SJCRH30 (cell line): ENCODE results near the gene PRRX2. TPM values are rescaled to one million over a fixed set of nuclear protein-coding genes. Genes with fewer than 3 reads are reported as not detected.
A peak's percentile ranks its signal among the peaks of the same experiment; 100 is the strongest.

Experiments
- DNase-seq, 2 experiments: peaks; one replicate each; pipeline ENCODE4 v3.0.0-alpha.2; 2015 to 2020
- H3K27ac ChIP-seq: fragments of 250-450 bp; sonication (Bioruptor Pico); 2 replicates; pipeline ENCODE4 v1.5.1; 2020; ENCODE audit warnings: mild to moderate bottlenecking, moderate library complexity
- H3K27me3 ChIP-seq: fragments of 250-450 bp; sonication (Bioruptor Pico); 2 replicates; pipeline ENCODE4 v1.5.1; 2020; ENCODE audit warnings: mild to moderate bottlenecking, moderate library complexity
- H3K36me3 ChIP-seq: fragments of 250-450 bp; sonication (Bioruptor Pico); 2 replicates; pipeline ENCODE4 v1.5.1; 2020; ENCODE audit warnings: mild to moderate bottlenecking, moderate library complexity
- H3K4me1 ChIP-seq: fragments of 250-450 bp; sonication (Bioruptor Pico); 2 replicates; pipeline ENCODE4 v1.5.1; 2020; ENCODE audit warnings: mild to moderate bottlenecking, moderate library complexity
- H3K4me3 ChIP-seq: fragments of 250-450 bp; sonication (Bioruptor Pico); 2 replicates; pipeline ENCODE4 v1.5.1; 2020; ENCODE audit warnings: mild to moderate bottlenecking, moderate library complexity
- H3K9me3 ChIP-seq: fragments of 250-450 bp; sonication (Bioruptor Pico); replicated peaks from 2 replicates; pipeline ENCODE4 v1.5.1; 2020; ENCODE audit warnings: mild to moderate bottlenecking, moderate library complexity
- total RNA-seq: library from RNA; depleted of rRNA; stranded (reverse); fragments of >200 nt; shearing (Covaris generic); gene quantifications from 2 replicates; pipeline ENCODE4 v1.2.3, GENCODE V29; 2014

The PRRX2 gene
- total RNA-seq, 1 experiment from 2014 or later, result 0.18 TPM

DNA sequence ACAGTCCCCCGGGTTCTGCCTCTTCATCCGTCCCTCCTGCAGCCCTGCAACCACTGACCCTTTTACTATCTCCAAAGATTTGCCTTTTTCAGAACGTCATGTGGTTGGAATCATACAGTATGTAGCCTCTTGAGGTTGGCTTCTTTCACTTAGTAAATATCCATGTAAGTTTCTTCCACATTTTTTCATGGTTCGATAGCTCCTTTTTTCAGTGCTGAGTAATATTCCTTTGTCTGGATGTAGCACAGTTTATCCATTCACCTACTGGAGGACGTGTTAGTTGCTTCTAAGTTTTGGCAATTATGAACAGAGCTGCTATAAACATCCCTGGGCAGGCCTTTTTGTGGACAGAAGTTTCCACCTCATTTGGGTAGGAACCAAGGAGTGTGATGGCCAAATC lies 27.1 kb downstream of the PRRX2 start:
- no peak overlapping the region for H3K4me3 ChIP-seq
- no peaks in the 10 kb centered on the region for H3K27me3 ChIP-seq
- no peak overlapping the region for H3K27ac ChIP-seq
- no peak for DNase-seq
- H3K4me1 ChIP-seq, result peaks cover 36% of the 10 kb centered on the region
- no peaks in the 10 kb centered on the region for H3K9me3 ChIP-seq
- H3K36me3 ChIP-seq, result no peaks in the 10 kb centered on the region

DNA sequence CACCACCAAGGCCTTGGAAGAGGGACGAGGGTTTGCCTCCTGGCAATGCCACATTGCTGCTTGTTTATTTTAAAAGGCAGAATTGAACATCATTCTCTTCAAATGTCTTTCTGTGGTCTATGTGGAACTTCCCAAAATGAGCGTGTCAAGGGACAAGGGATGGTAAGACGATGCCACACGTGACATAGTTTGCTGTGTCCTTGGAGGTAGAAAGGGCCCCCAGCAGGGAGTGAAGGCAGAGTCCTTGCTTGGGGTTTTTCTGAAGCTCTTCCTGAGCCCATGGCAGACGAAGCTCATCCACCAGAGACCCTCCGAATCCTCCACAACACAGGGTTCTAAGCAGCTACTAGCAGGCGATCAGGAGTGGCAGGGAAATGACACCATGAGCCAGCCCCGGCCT lies 28.3 kb downstream of the PRRX2 start:
- H3K27me3 ChIP-seq, result no peaks in the 10 kb centered on the region
- H3K36me3 ChIP-seq, result no peaks in the 10 kb centered on the region
- no peak overlapping the region for H3K4me3 ChIP-seq
- H3K9me3 ChIP-seq, result no peaks in the 10 kb centered on the region
- H3K27ac ChIP-seq, result peak overlapping the region; percentile 93
- H3K4me1 ChIP-seq, result peaks cover 36% of the 10 kb centered on the region
- DNase-seq, result peak; percentile 70 to 84

DNA sequence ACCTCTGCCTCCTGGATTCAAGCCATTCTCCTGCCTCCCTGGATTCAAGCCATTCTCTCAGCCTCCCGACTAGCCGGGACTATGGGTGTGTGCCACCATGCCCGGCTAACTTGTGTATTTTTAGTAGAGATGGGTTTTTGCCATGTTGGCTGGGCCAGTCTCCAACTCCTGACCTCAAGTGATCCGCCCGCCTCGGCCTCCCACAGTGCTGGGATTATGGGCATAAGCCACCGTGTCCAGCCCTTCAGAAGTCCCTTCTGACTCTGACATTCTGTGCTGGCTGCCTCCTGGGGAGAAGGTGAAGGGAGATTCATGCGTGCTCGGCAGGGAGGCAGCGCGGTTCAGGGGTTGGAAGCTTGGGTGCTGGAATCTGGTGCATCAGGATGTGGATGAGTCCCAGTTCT lies 28.8 kb downstream of the PRRX2 start:
- Histone ChIP-seq H3K27ac (peak overlapping the region; percentile 93), H3K4me3 (no peak overlapping the region), H3K4me1 (peaks cover 36% of the 10 kb centered on the region), H3K36me3 (no peaks in the 10 kb centered on the region), H3K27me3 (no peaks in the 10 kb centered on the region), H3K9me3 (no peaks in the 10 kb centered on the region)
- peak; percentile 94 to 95 for DNase-seq

DNA sequence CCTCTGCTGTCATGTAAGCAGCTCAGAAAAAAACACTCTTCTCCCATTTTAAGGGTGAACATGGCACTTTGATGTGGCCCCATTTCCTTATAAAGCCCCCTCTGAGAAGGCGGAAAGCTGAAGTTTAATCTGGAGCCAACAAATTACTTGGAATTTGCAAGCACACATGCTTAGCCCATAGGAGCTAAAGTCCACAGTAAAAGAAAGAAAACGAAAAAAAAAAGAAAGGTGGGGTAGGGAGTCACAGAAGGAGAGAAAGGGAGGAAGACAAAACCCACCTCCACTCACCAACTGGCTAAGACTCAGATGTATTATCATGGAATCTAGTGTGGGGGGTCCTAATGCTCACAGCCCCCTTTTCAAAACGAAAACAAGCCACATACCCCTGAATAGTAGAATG lies 30.4 kb downstream of the PRRX2 start:
- no peak for DNase-seq
- H3K36me3 ChIP-seq, result no peaks in the 10 kb centered on the region
- no peaks in the 10 kb centered on the region for H3K27me3 ChIP-seq
- no peaks in the 10 kb centered on the region for H3K9me3 ChIP-seq
- H3K4me1 ChIP-seq, result peaks cover 36% of the 10 kb centered on the region
- H3K4me3 ChIP-seq, result no peak overlapping the region
- H3K27ac ChIP-seq, result peak overlapping the region; percentile 93; the same call in 1 of the 2 replicates

DNA sequence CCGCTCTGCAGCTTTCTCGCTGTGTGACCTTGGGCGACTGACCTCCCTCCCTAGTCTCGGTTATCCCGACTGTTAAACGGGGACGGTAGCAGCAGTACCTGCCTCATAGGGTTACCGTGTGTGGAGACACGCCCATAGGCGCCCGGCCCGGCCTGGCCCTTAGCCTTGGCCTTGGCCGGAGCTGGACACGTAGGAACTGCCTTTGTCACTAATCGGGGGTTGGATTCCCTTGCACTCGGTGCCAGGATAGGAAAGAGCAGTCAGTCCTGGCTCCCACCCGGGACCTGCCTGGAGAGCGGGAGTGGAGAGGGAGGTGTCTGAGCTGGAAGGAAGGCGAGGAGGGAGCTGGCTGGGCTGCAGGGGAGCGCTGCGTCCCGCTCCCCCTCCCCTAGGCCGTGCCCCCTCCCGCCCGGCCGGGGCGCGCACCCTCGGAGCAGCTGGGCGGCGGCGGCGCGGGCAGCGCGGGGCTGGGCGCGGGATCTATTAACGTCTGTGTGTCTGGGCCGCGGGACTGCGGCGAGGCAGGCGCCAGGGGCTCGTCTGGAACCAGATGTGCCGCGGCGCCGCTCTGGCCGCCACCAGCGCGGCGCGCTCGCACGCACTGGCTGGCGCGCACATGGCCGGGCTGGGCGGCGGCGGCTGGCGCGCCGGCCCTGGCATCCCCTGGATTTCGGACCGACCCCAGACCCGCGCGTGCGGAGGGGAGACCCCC lies 31.7 kb downstream of the PRRX2 start:
- no peaks in the 10 kb centered on the region for H3K27me3 ChIP-seq
- H3K36me3 ChIP-seq, result no peaks in the 10 kb centered on the region
- peaks cover 36% of the 10 kb centered on the region for H3K4me1 ChIP-seq
- no peaks in the 10 kb centered on the region for H3K9me3 ChIP-seq
- peak; percentile 55 for DNase-seq
- peak overlapping the region; percentile 56 for H3K4me3 ChIP-seq
- H3K27ac ChIP-seq, result peak overlapping the region; percentile 75

DNA sequence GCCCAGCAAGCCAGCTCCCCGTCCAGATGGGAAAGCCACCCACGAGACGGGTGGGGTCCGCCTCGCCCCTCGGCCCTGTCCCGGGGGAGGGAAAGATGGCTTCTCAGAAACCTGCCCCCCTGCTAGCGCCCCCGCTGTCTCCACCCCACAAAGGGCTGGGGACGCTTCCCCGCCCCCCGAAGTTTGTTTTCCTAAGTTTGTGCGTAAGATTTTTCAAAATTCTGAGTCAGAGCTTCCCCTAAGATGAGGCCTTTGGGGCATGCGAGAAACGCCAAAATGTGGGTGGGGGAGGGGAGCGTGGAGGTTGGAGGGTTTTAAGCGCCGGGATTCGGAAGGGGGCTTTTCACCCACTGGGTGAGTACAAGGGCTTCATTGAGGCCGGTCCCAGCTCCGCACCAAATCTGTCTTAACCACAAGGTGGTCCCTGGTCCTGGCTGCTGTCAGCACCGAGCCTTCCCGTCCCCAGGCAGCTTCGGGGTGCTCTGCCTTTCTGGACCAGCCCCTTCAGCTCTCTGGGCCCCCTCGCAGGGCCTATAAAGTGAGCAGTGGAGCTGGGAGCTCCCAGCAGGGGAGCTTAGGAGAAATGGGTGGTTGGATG lies 32.3 kb downstream of the PRRX2 start:
- no peaks in the 10 kb centered on the region for H3K36me3 ChIP-seq

DNA sequence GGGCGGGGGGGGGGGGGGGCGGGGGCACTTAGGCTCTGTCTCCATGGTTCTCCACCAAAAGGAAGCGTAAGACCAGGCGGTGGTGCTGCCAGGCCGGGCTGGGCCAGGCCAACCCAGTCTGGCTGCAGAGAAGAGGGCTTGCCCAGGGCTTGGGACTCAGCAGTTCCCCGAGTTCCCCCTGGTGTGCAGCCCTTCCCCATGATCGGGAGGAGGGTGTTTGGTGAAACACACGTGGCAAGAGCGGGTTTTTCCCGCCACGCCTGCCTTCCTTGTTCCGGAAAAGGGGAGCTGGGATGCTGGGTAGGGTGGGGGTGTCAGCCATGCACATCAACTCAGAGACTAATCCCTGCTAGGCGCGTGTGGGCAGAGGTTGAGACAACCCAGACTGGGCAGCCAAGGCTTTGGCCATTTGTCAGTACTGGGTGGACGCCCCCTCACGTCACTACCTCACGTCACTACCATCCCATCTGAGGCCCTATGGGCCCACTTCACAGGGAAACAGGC lies 32.9 kb downstream of the PRRX2 start:
- DNase-seq, result no peak
- Histone ChIP-seq H3K27ac (no peak overlapping the region), H3K4me1 (peaks cover 43% of the 10 kb centered on the region), H3K27me3 (no peaks in the 10 kb centered on the region), H3K9me3 (no peaks in the 10 kb centered on the region), H3K36me3 (no peaks in the 10 kb centered on the region), H3K4me3 (no peak overlapping the region)

More for the DNA sequence above, 32.3 kb downstream of the PRRX2 start:
- no peaks in the 10 kb centered on the region for H3K9me3 ChIP-seq
- H3K27me3 ChIP-seq, result no peaks in the 10 kb centered on the region
- peak overlapping the region; percentile 75 for H3K27ac ChIP-seq
- peak; percentile 43 to 51 for DNase-seq
- peak overlapping the region; percentile 56 for H3K4me3 ChIP-seq
- peaks cover 38% of the 10 kb centered on the region for H3K4me1 ChIP-seq

DNA sequence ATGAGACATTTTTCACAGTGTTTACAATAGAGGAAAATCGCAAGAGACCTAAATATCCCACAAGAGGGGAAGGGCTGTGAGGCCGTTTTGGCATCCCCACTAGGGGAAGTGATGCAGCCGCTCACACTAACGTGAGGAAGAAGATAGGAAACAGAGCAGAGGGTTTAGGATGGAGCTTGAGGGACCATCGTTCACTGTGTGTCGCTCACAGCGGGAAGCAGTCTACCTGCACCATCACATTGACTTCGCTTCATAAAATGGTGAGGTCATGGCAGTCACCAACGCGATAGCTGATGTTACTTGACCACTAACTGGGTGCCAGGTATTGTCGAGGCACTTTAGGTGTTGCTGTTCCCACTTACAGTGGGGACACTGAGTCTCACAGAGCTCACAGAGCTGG lies 35.6 kb downstream of the PRRX2 start:
- DNase-seq, result no peak
- H3K27me3 ChIP-seq, result peaks cover 14% of the 10 kb centered on the region; the same call in 1 of the 2 replicates
- no peaks in the 10 kb centered on the region for H3K9me3 ChIP-seq
- no peaks in the 10 kb centered on the region for H3K36me3 ChIP-seq
- no peak overlapping the region for H3K4me3 ChIP-seq
- H3K4me1 ChIP-seq, result peaks cover 18% of the 10 kb centered on the region; the same call in 1 of the 2 replicates
- H3K27ac ChIP-seq, result no peak overlapping the region

DNA sequence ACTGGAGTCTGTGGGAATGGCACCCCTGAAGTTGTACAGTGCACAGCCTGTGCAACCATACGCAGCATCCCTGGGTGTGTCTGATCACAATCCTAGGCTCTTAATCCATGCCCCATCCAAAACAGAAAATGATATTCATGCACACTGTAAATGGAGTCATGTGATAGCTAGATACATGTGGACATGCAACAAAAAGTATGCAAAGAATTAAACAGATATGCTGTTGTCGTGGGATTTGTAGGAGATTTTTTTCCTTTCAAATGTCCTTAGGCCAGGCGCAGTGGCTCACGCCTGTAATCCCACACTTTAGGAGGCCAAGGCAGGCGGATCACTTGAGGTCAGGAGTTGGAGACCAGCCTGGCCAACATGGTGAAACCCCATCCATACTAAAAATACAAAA lies 36.1 kb downstream of the PRRX2 start:
- Histone ChIP-seq H3K4me1 (peaks cover 13% of the 10 kb centered on the region; the same call in 1 of the 2 replicates), H3K9me3 (no peaks in the 10 kb centered on the region), H3K4me3 (no peak overlapping the region), H3K36me3 (no peaks in the 10 kb centered on the region), H3K27me3 (peaks cover 14% of the 10 kb centered on the region; the same call in 1 of the 2 replicates), H3K27ac (no peak overlapping the region)
- no peak for DNase-seq

DNA sequence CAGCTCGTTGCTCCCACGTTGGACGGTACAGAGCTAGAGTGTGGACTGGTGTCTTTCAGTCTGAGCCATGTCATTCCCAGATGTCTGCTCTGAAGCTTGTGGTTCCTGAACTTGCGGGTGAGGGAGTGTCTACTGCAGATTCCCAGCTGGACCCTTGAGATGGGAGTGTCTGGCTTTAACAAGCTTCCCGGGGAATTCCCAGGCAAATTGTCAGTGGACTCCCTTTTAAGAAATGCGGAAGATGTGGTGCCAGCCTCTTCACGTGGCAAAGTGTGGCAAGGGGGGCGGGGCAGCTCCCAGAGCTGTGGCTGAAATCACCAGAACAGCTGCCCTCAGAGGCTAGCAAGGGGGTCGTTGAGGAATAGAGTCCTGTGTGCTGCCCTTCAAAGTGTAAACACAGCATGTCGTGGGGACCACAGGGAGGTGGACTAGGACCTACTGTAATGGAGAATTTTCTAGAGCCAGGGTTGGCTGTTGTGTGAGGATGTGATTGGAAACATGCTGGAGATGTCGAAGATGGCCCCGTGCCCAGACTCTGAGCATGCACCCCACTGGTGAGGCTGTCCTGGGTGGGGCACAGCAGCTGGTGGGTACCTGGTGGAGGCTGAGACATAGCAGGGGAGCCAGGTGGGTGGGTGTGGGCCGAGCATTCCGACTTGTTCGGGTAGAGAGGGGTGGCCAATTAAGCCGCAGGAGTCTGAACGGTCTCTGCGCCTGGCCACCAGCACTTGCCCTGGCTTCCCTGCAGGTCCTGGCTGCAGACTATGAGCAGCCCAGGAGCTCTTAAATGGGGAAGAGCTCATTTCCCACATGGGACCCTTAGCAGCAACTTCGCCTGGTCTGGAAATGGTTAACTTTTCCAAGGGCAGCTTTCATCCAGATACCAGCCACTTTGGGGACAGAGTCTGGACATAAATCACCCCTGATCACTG lies 37.4 kb downstream of the PRRX2 start:
- Histone ChIP-seq H3K9me3 (no peaks in the 10 kb centered on the region), H3K4me1 (peaks cover 8% of the 10 kb centered on the region; the same call in 1 of the 2 replicates), H3K36me3 (no peaks in the 10 kb centered on the region), H3K4me3 (no peak overlapping the region), H3K27ac (no peak overlapping the region), H3K27me3 (peaks cover 14% of the 10 kb centered on the region; the same call in 1 of the 2 replicates)
- DNase-seq, result peak; percentile 47 to 49

DNA sequence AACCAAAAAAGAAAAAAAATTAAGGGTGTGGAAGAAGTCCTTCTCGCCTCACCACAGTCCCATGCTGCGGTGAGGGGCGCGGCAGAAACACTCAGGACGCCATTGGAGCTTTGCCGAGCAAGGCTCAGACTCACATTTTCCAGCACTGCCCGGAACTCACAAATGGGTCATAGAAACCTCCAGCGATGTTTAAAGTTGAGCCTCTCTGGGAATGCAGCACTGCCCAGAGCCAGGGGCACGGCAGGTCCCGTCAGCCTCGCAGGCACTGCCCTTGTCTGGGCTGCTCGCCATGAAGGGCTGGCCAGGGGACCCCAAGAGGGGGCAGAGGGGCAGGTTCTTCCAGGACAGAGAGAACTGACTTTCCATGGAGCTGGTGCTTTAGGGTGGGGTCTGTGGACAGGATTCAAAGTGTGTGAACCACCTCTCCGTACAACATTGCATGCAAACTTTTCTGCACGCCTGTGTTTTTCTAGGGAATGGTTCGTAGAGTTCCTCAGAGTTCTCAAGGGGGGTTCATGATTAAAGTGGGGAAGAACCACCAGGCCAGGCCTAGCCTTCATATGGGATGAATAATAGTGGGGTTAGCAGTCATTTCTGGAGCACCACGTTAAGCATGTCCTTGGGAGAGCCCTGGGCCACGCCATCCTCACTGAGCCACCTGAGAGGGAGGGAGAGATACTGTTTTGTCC lies 38.4 kb downstream of the PRRX2 start:
- DNase-seq, result no peak
- peaks cover 14% of the 10 kb centered on the region; the same call in 1 of the 2 replicates for H3K27me3 ChIP-seq
- H3K36me3 ChIP-seq, result no peaks in the 10 kb centered on the region
- H3K27ac ChIP-seq, result no peak overlapping the region
- peaks cover 8% of the 10 kb centered on the region; the same call in 1 of the 2 replicates for H3K4me1 ChIP-seq
- H3K9me3 ChIP-seq, result no peaks in the 10 kb centered on the region
- no peak overlapping the region for H3K4me3 ChIP-seq

DNA sequence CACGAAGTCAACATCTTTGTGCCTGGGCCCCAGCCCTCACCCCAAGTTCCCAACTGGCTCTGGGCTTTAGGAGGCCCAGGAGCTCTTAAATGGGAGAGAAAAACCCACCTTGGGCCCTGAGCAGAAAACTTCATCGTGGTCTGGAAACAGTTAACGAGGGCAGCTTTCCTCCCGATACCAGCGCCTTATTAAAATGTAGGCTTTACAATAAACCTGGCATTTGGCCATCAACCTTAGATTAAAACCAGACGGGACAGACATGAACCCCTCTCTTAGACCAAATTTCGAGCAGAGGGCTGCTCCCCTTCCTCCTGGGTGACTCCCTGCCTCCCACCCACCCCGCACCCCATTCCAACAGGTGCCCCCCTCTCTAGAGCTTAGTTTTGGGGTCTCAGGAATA lies 39.4 kb downstream of the PRRX2 start:
- no peak overlapping the region for H3K4me3 ChIP-seq
- no peaks in the 10 kb centered on the region for H3K36me3 ChIP-seq
- no peak for DNase-seq
- no peak overlapping the region for H3K27ac ChIP-seq
- H3K27me3 ChIP-seq, result peaks cover 14% of the 10 kb centered on the region; the same call in 1 of the 2 replicates
- H3K4me1 ChIP-seq, result peaks cover 8% of the 10 kb centered on the region; the same call in 1 of the 2 replicates
- H3K9me3 ChIP-seq, result no peaks in the 10 kb centered on the region

DNA sequence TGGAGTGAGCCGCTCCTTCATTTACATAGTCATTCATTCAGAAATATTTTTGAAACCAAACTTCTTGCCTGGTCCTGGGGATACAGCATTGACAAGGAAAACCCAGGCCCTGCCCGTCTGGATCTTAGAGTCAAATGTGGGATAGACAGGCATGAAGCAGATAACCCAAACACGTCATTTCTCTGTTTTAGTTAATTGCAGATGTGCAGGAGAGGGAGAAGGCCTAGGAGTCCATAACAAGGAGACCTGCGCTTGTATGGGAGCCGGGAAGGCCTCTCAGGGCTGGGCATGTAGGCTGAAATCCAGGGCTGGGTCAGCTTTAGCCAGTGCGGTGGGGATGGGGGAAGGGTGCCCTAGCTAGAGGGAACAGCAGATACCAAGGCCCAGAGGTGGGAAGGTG lies 43.3 kb downstream of the PRRX2 start:
- Histone ChIP-seq H3K36me3 (no peaks in the 10 kb centered on the region), H3K9me3 (no peaks in the 10 kb centered on the region), H3K4me3 (no peak overlapping the region), H3K4me1 (peaks cover 13% of the 10 kb centered on the region; the same call in 1 of the 2 replicates), H3K27ac (no peak overlapping the region), H3K27me3 (peaks cover 14% of the 10 kb centered on the region; the same call in 1 of the 2 replicates)
- DNase-seq, result no peak
